GM18498 (cell line): ENCODE data around the gene APAF1.
"Not testable (repeated sequence)": the region's sequence is repeated elsewhere in the genome, so short reads cannot be mapped to it uniquely, and the experiment has no call there.

ENCODE experiments used
- ATAC-seq: cut with Tn5 transposase; IDR thresholded peaks from one replicate; pipeline ENCODE4 v1.9.1; 2021; ENCODE audit warnings: mild to moderate bottlenecking, moderate library complexity; ENCODE audit not compliant: unreplicated experiment

The APAF1 gene, protein sequence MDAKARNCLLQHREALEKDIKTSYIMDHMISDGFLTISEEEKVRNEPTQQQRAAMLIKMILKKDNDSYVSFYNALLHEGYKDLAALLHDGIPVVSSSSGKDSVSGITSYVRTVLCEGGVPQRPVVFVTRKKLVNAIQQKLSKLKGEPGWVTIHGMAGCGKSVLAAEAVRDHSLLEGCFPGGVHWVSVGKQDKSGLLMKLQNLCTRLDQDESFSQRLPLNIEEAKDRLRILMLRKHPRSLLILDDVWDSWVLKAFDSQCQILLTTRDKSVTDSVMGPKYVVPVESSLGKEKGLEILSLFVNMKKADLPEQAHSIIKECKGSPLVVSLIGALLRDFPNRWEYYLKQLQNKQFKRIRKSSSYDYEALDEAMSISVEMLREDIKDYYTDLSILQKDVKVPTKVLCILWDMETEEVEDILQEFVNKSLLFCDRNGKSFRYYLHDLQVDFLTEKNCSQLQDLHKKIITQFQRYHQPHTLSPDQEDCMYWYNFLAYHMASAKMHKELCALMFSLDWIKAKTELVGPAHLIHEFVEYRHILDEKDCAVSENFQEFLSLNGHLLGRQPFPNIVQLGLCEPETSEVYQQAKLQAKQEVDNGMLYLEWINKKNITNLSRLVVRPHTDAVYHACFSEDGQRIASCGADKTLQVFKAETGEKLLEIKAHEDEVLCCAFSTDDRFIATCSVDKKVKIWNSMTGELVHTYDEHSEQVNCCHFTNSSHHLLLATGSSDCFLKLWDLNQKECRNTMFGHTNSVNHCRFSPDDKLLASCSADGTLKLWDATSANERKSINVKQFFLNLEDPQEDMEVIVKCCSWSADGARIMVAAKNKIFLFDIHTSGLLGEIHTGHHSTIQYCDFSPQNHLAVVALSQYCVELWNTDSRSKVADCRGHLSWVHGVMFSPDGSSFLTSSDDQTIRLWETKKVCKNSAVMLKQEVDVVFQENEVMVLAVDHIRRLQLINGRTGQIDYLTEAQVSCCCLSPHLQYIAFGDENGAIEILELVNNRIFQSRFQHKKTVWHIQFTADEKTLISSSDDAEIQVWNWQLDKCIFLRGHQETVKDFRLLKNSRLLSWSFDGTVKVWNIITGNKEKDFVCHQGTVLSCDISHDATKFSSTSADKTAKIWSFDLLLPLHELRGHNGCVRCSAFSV (N-terminal part only)

GRCh38 chr12:98644712-98645571 lies at the start of gene APAF1, which contains the start of gene IKBIP:
APAF1 (plus strand) TSS chr12:98645290; CDS start chr12:98648360, 3,070 bp downstream.
IKBIP (minus strand) TSS chr12:98644788; CDS start chr12:98644701, 87 bp downstream.
- ATAC-seq = peak; percentile 89

DNA sequence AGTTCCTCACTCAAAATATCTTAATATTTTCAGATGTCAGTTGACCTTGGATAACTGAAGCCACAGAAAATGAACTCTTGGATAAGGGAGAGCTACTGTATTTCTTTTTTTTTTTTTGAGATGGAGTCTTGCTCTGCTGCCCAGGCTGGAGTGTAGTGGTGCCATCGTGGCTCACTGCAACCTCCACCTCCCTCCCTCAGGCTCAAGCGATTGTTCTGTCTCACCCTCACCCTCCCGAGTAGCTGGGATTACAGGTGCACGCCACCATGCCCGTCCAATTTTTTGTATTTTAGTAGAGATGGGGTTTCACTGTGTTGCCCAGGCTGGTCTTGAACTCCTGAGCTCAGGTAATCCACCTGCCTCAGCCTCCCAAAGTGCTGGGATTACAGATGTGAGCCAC lies 47.8 kb upstream of the APAF1 start:
- not testable (repeated sequence) for ATAC-seq

GRCh38 chr12:98601924-98602323 lies 43.2 kb upstream of the APAF1 start:
- no peak for ATAC-seq

DNA sequence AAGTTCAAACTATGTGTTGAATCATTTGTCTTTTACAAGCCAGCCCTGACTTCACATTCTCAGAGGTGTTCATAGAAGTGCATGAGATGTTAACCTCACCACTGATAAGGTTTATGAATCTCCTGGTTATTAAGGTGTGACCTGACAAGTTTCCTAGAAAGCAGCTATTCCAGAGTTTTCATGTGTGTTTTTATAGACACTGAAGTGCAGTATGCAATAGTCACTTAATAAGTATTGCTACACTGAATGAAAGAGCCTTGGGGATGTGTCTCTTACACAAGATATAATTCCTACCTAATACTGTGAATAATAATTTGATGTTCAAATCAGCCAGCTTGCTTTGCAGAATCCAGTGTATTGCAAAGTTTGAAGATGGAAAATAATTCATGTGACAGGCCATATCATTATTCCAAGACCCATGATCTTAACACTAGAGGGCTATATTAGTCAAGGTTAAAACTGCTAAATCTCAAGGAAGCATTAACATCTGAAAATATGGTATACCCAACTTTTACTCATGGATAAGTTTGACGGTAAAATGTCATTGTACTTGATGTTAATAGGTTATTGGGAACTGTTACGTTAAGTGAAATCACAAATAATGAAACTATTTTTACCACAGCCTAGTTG lies 38.6 kb upstream of the APAF1 start:
- no peak for ATAC-seq

DNA sequence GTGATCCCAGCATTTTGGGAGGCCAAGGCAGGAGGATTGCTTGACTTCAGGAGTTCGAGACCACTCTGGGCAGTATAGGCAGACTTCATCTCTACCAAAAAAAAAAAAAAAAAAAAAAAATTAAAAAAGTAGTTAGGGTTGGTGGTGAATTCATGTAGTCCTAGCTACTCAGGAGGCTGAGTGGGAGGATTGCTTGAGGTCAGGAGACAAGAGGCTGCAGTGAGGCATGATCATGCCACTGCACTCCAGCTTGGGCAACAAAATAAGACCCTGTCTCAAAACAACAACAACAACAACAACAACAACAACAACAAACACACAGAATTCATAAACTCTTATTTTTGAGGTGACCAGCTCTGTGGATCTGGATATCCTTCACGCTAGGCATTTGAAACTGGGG lies 34.5 kb upstream of the APAF1 start:
- ATAC-seq = no peak

DNA sequence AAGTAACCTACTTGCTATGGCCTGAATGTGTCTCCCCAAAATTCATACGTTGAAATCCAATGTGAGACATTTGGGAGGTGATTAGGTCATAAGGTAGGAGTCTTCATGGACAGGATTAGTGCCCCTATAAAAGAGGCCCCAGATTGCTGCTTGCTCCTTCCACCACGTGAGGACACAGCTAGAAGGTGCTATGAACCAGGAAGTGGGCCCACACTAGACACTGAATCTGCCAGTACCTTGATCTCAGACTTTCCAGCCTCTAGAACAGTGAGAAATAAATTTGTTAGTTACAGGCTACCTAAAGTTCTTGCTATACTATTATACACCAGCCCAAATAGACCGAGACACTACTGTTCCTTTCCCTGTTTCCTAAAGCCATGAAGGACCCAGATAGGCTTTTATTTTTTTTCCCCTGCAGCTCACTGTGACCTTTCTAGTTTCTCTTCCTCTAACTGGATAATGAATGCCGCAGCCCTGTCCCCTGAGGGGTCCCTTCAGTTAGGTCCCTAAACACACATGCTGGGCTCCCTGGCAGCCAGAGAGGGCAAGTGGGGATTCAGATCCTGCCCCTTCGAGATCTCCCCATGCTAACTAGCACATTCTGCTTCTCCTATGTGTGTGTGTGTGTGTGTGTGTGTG lies 32.3 kb upstream of the APAF1 start:
- ATAC-seq = peak; percentile 92

DNA sequence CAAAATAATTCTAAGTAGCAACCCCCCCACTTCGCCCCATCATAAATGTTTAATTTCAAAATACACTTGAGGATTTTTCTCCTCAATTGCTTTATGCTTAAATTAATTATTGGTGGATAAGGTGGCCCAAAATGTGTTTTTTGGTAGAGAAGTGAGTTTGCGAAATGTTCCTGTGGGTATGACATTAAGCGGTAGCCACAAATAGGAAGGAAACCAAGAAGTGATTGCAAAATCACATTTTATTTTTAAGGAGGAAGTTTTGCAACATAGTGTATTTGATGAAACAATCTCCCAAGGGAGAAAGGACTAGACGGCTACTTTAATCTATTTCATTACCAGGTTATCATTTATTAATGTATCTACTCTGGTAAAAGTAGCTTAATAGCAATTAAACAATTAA lies 26.1 kb upstream of the APAF1 start:
- no peak for ATAC-seq

DNA sequence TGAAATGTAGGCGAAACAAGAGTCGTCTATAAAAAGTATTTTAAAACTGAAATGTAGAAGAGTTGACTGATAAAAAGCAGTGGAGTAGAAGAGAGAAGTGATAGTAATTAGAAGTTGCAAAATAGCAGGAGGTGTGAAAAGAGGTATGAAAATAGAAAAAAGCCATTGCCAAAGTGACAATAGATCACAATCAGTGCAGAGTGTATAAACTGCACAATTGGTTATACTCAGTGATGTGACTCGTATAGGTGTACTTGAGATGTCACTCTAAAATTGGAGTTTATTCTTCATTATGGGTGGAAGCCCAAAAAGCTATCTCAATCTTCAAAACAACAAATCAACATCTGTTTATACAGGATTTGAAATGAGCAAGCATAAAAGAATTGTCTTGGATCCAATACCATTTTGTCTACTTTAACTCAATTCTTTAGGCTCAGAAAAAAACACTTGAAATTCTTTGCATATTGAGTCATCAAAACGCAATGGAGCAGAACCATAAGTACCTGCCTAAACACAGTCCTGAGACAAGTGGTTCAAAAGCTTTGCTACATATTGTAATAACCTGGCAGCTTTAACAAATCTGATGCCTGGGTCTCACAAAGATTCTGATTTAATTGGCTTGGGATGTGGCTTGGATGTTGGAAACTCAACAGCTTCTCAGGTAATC lies 9.3 kb upstream of the APAF1 start:
- ATAC-seq = peak; percentile 90

- no peak for ATAC-seq
Observed at GRCh38 chr12:98637068-98637467, 8.0 kb upstream of the APAF1 start.

GRCh38 chr12:98638009-98638408 lies 7.1 kb upstream of the APAF1 start:
- ATAC-seq = no peak

DNA sequence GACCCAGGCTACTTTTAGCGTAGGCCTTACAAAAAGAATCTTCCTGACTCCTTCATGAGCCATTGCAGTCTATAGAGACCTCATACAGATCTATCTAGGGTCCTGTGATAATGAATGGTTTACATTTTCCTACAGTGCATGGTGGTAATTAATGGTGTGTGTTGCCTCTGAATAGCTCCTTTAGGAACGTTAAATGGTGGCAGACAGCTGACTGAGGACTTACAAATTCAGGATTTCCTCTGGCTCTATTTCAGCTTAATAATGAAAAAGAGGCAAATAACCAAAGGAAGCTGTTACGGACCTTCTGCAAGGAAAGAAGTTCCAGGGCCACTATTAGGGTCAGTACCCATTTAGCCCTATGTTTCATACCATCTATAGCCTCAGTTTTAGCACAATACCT lies 5.6 kb upstream of the APAF1 start:
- ATAC-seq = no peak

DNA sequence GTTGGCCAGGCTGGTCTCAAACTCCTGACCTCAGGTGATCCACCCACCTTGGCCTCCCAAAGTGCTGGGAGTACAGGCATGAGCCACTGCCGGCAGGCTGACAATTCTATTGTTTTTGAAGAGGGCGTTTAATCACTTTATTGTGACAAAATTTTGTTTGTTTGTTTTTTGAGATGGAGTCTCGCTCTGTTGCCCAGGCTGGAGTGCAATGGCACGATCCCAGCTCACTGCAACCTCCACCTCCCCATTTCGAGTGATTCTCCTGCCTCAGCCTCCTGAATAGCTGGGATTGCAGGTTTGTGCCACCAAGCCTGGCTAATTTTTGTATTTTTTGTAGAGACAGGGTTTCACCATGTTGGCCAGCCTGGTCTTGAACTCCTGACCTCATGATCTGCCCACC lies 2.3 kb upstream of the APAF1 start:
- ATAC-seq = not testable (repeated sequence)

DNA sequence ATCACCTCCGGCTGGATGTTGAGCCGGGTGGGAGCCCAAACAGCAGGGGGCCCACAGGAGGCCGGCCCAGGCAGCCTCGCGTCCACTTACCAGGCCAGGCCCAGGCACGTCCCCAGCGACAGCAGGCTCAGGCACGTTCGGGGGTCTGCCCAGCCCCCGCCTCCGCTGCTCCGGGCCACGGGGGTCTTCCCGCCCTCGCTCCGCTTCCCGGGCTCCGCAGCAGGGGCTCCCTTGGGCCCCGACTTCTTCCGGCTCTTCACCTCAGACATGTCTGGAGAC lies 718 bp upstream of the APAF1 start:
- peak; percentile 23 for ATAC-seq

DNA sequence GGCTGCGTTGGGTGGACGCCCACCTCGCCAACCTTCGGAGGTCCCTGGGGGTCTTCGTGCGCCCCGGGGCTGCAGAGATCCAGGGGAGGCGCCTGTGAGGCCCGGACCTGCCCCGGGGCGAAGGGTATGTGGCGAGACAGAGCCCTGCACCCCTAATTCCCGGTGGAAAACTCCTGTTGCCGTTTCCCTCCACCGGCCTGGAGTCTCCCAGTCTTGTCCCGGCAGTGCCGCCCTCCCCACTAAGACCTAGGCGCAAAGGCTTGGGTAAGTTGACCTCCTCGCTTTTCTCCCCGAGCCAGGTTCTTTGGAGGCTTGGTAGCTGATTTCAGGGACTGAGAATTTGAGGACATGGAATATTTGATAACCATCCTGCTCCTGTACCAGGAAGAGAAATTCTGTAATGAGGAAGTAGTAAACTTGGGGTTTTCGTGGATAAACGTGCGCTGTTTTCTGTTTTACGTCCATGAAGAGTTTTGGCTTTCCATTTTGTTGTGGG lies 530 bp downstream of the APAF1 start:
- peak; percentile 1 for ATAC-seq

GRCh38 chr12:98646294-98647090 lies 1.4 kb downstream of the APAF1 start:
- ATAC-seq = no peak

GRCh38 chr12:98651328-98651727 lies 6.2 kb downstream of the APAF1 start:
- ATAC-seq = no peak

DNA sequence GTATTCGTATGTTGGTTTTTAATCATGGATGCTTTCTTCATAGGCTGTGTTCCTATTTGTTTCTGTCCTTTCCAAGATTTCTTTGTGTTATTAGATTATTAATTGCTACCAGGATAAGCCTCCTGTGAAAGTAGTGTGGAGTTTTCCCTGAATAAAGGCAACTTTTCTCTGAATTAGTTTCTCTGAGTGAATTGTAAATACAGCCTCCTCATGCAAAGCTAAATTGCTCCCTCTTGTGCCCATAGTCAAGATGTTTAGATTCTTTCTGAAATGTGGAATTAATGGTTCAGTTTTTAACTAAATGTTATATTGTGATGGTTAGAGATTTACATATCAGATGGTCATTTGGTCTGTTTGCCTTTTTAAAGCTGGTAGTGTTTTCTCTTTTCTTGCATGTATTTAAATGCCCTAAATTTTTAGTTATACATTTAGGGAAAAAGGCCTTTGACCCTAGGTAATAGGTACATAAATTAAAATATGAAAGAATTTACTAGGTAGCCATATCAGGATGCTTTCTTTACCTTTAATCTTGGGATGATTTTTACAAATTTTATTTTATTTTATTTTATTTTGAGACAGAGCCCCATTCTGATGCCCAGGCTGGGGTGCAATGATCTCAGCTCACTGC lies 8.9 kb downstream of the APAF1 start:
- peak; percentile 46 for ATAC-seq
